ENCODE results near the gene TFCP2L1. TPM values are rescaled to one million over a fixed set of nuclear protein-coding genes. Genes with fewer than 3 reads are reported as not detected.
A peak's percentile ranks its signal among the peaks of the same experiment; 100 is the strongest.

TFCP2L1 gene
- polyA plus RNA-seq, 3 donors: 0.03 to 0.24 TPM; not detected in 1

DNA sequence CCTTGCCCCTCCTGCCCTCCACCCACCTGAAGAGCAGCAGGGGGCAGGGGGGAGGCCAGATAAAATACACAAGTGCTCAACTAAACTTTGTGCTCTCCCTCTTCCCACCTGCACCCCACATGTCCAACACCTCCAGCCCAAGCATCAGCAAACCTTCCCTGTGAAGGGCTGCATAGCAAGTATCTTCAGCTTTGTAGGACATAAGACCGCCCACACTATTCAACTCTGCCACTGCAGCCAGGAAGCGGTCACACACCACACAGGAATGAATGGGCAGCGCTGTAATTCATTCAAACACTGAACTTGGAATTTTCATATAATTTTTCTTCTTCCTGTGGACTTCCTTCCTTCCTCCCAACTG, 27.5 kb downstream of the TFCP2L1 start:
- Mint-ChIP-seq H3K27ac (peak overlapping the region in 1 of 7 donors; percentile 61), H3K9me3 (peaks cover 0 to 2% (median 0%) of the 10 kb centered on the region in 7 donors), H3K27me3 (ENCODE audit: low read depth in 3 of 3) (peaks cover 5 to 11% (median 9%) of the 10 kb centered on the region in 3 donors), H3K36me3 (no peaks in the 10 kb centered on the region), H3K4me3 (no peak overlapping the region), H3K4me1 (peaks cover 5% of the 10 kb centered on the region)
- Histone ChIP-seq H3K4me2 (replicated peaks; ENCODE audit: extremely low read depth, low read length, poor library complexity, severe bottlenecking) (no peak overlapping the region), H3K4me3 (replicated peaks in 1 of 3; ENCODE audit: low read depth in 2 of 3, low read length in 3 of 3) (no peak overlapping the region), H3K27ac (ENCODE audit: low read depth in 1 of 2, low read length in 2 of 2) (no peak overlapping the region), H4K20me1 (ENCODE audit: insufficient read depth, low read length) (no peaks in the 10 kb centered on the region), H3K36me3 (replicated peaks in 1 of 2; ENCODE audit: control insufficient read depth in 1 of 2, insufficient read depth in 2 of 2, low read length in 2 of 2) (no peaks in the 10 kb centered on the region), H3K4me1 (ENCODE audit: control insufficient read depth in 1 of 2, insufficient read depth in 2 of 2, low read length in 2 of 2) (no peaks in the 10 kb centered on the region), H3K27me3 (ENCODE audit: control insufficient read depth in 2 of 2, insufficient read depth in 2 of 2, low read length in 2 of 2) (no peaks in the 10 kb centered on the region), H3K9ac (ENCODE audit: insufficient read depth, low read length, poor library complexity, severe bottlenecking) (no peak overlapping the region), H3K79me2 (ENCODE audit: insufficient read depth, low read length) (no peaks in the 10 kb centered on the region), H2AFZ (ENCODE audit: insufficient read depth, low read depth, low read length, poor library complexity, severe bottlenecking) (no peak overlapping the region), H3K9me3 (replicated peaks in 1 of 2; ENCODE audit: control insufficient read depth in 1 of 2, insufficient read depth in 1 of 2, low read length in 2 of 2) (no peaks in the 10 kb centered on the region)
- intact Hi-C loops (cut with micrococcal nuclease): no loop called here
- TF ChIP-seq, protein P1, sequence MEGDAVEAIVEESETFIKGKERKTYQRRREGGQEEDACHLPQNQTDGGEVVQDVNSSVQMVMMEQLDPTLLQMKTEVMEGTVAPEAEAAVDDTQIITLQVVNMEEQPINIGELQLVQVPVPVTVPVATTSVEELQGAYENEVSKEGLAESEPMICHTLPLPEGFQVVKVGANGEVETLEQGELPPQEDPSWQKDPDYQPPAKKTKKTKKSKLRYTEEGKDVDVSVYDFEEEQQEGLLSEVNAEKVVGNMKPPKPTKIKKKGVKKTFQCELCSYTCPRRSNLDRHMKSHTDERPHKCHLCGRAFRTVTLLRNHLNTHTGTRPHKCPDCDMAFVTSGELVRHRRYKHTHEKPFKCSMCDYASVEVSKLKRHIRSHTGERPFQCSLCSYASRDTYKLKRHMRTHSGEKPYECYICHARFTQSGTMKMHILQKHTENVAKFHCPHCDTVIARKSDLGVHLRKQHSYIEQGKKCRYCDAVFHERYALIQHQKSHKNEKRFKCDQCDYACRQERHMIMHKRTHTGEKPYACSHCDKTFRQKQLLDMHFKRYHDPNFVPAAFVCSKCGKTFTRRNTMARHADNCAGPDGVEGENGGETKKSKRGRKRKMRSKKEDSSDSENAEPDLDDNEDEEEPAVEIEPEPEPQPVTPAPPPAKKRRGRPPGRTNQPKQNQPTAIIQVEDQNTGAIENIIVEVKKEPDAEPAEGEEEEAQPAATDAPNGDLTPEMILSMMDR (IDR thresholded peaks at IDR 0.05): no peak
- no peak for DNase-seq
- WGBS (ENCODE audit: insufficient coverage): 4% methylated on average over 3 of the region's 3 CpGs

DNA sequence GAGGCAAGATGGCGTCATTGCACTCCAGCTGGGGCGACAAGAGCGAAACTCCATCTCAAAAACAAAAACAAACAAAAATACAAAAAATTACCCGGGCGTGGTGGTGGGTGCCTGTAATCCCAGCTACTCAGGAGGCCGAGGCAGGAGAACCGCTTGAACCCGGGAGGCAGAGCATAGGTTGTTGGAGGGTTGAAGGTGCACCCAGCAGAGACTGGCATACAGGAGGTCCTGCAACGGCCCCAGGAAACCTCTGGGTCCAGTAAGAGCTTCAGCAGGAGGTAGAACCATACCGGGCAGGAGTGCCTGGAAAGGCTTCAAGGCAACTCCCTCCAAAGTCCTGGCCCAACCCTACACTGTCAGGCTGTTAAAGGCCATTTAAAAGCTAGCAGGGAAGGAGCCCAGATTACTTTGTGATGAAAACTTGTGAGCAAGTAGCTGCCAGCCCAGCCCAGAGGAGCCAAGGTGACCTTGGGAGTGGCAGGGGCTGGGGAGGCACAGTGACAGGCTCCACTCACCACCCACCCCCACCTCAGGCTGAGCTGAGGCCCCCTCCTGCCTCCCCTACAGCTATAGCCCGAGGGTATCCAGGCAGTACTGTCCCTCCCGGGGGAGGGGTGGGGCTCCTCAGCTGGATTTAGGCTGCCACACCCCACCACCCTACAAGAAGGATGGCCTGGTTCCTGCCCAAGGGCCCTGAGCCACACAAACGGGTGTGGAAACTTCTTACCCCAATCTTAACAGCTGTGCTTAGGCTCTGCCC, 28.1 kb downstream of the TFCP2L1 start:
- Histone ChIP-seq H3K79me2 (ENCODE audit: insufficient read depth, low read length) (no peaks in the 10 kb centered on the region), H3K4me2 (replicated peaks; ENCODE audit: extremely low read depth, low read length, poor library complexity, severe bottlenecking) (no peak overlapping the region), H3K4me3 (replicated peaks in 1 of 3; ENCODE audit: low read depth in 2 of 3, low read length in 3 of 3) (no peak overlapping the region), H2AFZ (ENCODE audit: insufficient read depth, low read depth, low read length, poor library complexity, severe bottlenecking) (no peak overlapping the region), H3K4me1 (ENCODE audit: control insufficient read depth in 1 of 2, insufficient read depth in 2 of 2, low read length in 2 of 2) (no peaks in the 10 kb centered on the region), H3K9ac (ENCODE audit: insufficient read depth, low read length, poor library complexity, severe bottlenecking) (no peak overlapping the region), H3K27me3 (ENCODE audit: control insufficient read depth in 2 of 2, insufficient read depth in 2 of 2, low read length in 2 of 2) (no peaks in the 10 kb centered on the region), H4K20me1 (ENCODE audit: insufficient read depth, low read length) (no peaks in the 10 kb centered on the region), H3K27ac (ENCODE audit: low read depth in 1 of 2, low read length in 2 of 2) (no peak overlapping the region), H3K9me3 (replicated peaks in 1 of 2; ENCODE audit: control insufficient read depth in 1 of 2, insufficient read depth in 1 of 2, low read length in 2 of 2) (no peaks in the 10 kb centered on the region), H3K36me3 (replicated peaks in 1 of 2; ENCODE audit: control insufficient read depth in 1 of 2, insufficient read depth in 2 of 2, low read length in 2 of 2) (no peaks in the 10 kb centered on the region)
- Mint-ChIP-seq H3K9me3 (peaks cover 0 to 2% (median 0%) of the 10 kb centered on the region in 7 donors), H3K27me3 (ENCODE audit: low read depth in 3 of 3) (peaks cover 6 to 11% (median 9%) of the 10 kb centered on the region in 3 donors), H3K4me1 (peaks cover 5% of the 10 kb centered on the region), H3K27ac (no peak overlapping the region), H3K36me3 (no peaks in the 10 kb centered on the region), H3K4me3 (no peak overlapping the region)
- no peak for DNase-seq
- TF ChIP-seq, protein P1 (IDR thresholded peaks at IDR 0.05): no peak
- whole genome bisulfite sequencing (ENCODE audit: insufficient coverage): 97% methylated on average over 4 of the region's 13 CpGs
- intact Hi-C loops (cut with micrococcal nuclease): no loop called here

Measured in CD14-positive monocyte (primary cell).